ENCODE data around the gene ANKUB1. TPM values are rescaled to one million over a fixed set of nuclear protein-coding genes. Genes with fewer than 3 reads are reported as not detected.

ANKUB1 gene
- total RNA-seq, 3 donors from 2014 or later: not detected

GRCh38 chr3:149744606-149745005, 47.7 kb downstream of the ANKUB1 start:
- no peaks in the 10 kb centered on the region for H3K9me3 ChIP-seq
- TF ChIP-seq POLR2AphosphoS5 (IDR thresholded peaks at IDR 0.05) (no peak), POLR2A (IDR thresholded peaks at IDR 0.05) (no peak)
- TF ChIP-seq, protein P1, sequence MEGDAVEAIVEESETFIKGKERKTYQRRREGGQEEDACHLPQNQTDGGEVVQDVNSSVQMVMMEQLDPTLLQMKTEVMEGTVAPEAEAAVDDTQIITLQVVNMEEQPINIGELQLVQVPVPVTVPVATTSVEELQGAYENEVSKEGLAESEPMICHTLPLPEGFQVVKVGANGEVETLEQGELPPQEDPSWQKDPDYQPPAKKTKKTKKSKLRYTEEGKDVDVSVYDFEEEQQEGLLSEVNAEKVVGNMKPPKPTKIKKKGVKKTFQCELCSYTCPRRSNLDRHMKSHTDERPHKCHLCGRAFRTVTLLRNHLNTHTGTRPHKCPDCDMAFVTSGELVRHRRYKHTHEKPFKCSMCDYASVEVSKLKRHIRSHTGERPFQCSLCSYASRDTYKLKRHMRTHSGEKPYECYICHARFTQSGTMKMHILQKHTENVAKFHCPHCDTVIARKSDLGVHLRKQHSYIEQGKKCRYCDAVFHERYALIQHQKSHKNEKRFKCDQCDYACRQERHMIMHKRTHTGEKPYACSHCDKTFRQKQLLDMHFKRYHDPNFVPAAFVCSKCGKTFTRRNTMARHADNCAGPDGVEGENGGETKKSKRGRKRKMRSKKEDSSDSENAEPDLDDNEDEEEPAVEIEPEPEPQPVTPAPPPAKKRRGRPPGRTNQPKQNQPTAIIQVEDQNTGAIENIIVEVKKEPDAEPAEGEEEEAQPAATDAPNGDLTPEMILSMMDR (IDR thresholded peaks at IDR 0.05): no peak
- no peaks in the 10 kb centered on the region for H3K27me3 ChIP-seq
- H3K36me3 ChIP-seq: no peaks in the 10 kb centered on the region
- H3K27ac ChIP-seq: no peak overlapping the region
- no peaks in the 10 kb centered on the region for H3K4me1 ChIP-seq
- no peak for DNase-seq (ENCODE audit: low spot score in 2 of 2)
- H3K4me3 ChIP-seq: no peak overlapping the region
- intact Hi-C loops (cut with DNase I; ENCODE audit: low total_unique reads): no loop called here

- intact Hi-C loops (cut with DNase I; ENCODE audit: low total_unique reads): no loop called here
- Histone ChIP-seq H3K4me3 (no peak overlapping the region), H3K27me3 (no peaks in the 10 kb centered on the region), H3K36me3 (no peaks in the 10 kb centered on the region), H3K9me3 (no peaks in the 10 kb centered on the region), H3K4me1 (no peaks in the 10 kb centered on the region), H3K27ac (no peak overlapping the region)
- no peak for DNase-seq (ENCODE audit: low spot score in 2 of 2)
- TF ChIP-seq, protein P1 (IDR thresholded peaks at IDR 0.05): no peak
- TF ChIP-seq POLR2A (IDR thresholded peaks at IDR 0.05) (no peak), POLR2AphosphoS5 (IDR thresholded peaks at IDR 0.05) (no peak)
Observed at GRCh38 chr3:149744151-149744550, 48.2 kb downstream of the ANKUB1 start.

DNA sequence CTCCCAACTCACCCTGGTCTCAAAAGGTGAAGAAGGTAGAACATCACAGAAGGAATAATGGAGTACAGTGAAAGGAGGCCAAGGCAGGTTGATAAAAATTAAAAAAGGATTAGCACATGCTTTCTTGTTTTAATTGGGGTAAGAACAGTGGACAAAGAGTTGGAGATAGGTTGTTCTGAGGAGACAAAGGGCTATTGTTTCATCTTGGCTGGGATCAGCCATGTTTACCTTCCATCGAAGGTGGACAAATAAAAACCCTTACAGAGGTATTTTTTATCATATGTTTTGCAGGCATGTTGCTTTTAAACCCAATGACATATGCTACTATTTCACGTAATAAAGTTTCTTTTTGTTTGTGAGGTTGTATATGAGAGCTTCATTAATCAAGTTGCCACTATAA, 53.0 kb downstream of the ANKUB1 start:
- Histone ChIP-seq H3K36me3 (no peaks in the 10 kb centered on the region), H3K27ac (peak overlapping the region in 1 of 2 donors; percentile 40), H3K9me3 (no peaks in the 10 kb centered on the region), H3K4me1 (no peaks in the 10 kb centered on the region), H3K4me3 (no peak overlapping the region), H3K27me3 (no peaks in the 10 kb centered on the region)
- no peak for TF ChIP-seq POLR2A (IDR thresholded peaks at IDR 0.05)
- no peak for TF ChIP-seq POLR2AphosphoS5 (IDR thresholded peaks at IDR 0.05)
- TF ChIP-seq, protein P1 (IDR thresholded peaks at IDR 0.05): no peak
- no peak for DNase-seq (ENCODE audit: low spot score in 2 of 2)
- intact Hi-C loops (cut with DNase I; ENCODE audit: low total_unique reads): no loop called here

DNA sequence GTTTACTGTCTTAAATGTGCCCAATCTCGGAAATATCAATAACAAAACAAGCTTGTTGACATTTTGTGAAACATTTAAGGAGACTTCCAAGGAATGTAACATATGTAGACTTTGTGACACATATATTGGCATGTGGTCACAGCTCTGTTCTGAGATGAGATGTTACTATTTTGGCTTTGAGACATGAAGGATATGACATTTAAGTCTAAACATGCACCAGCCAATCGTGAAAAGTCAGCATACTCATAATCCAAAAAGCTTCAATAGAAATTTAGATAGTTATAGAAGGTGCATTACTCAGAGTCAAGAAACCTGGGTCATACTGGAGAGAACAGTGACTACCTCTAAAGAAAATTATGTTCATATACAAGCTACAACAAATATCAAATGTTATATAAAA, 53.5 kb downstream of the ANKUB1 start:
- H3K27me3 ChIP-seq: no peaks in the 10 kb centered on the region
- DNase-seq (ENCODE audit: low spot score in 2 of 2): no peak
- H3K4me3 ChIP-seq: no peak overlapping the region
- no peaks in the 10 kb centered on the region for H3K9me3 ChIP-seq
- intact Hi-C loops (cut with DNase I; ENCODE audit: low total_unique reads): no loop called here
- H3K27ac ChIP-seq: peak overlapping the region in 1 of 2 donors; percentile 40
- no peaks in the 10 kb centered on the region for H3K4me1 ChIP-seq
- H3K36me3 ChIP-seq: no peaks in the 10 kb centered on the region
- no peak for TF ChIP-seq POLR2A (IDR thresholded peaks at IDR 0.05)
- TF ChIP-seq POLR2AphosphoS5 (IDR thresholded peaks at IDR 0.05): no peak
- TF ChIP-seq, protein P1 (IDR thresholded peaks at IDR 0.05): no peak

GRCh38 chr3:149736953-149737205, 55.5 kb downstream of the ANKUB1 start:
- Histone ChIP-seq H3K27ac (peak overlapping the region; percentile 64 to 73), H3K27me3 (no peaks in the 10 kb centered on the region), H3K9me3 (no peaks in the 10 kb centered on the region), H3K36me3 (no peaks in the 10 kb centered on the region), H3K4me3 (no peak overlapping the region), H3K4me1 (no peaks in the 10 kb centered on the region)
- intact Hi-C loops (cut with DNase I; ENCODE audit: low total_unique reads): no loop called here
- TF ChIP-seq POLR2AphosphoS5 (IDR thresholded peaks at IDR 0.05) (no peak), POLR2A (IDR thresholded peaks at IDR 0.05) (no peak)
- TF ChIP-seq, protein P1 (IDR thresholded peaks at IDR 0.05): no peak
- DNase-seq (ENCODE audit: low spot score in 2 of 2): no peak

Measured in breast epithelium (tissue), 4 donors.